ENCODE results near the gene CERK. TPM values are rescaled to one million over a fixed set of nuclear protein-coding genes. Genes with fewer than 3 reads are reported as not detected.

CERK gene
- total and polyA plus RNA-seq, 9 of the 15 experiments (the other 6 are each of a cell fraction or from before 2014, with no cell fraction given) = 1.1 to 14.9 (median 8.7) TPM

DNA sequence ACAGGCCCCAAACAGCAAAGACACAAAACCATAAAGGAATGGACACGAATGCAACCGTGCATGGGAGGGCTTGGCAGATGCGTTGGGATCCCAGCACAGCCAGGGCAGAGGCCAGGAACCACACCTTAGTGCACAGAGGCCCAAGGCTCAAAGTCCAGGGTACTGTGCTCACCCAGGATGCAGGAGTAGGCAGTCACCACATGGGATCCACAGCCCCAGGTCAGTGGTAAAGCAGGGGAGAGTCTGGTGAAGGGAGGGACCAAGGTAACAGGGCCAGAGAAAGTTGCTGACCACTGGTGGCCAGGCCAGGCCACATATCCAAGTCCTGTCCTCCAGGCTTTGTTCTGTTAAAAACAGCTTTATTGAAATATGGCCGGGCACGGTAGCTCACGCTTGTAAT lies 6.5 kb upstream of the CERK start (continued):
- no peak for TF ChIP-seq CAMTA2 (CRISPR knock-in tag; conservative IDR thresholded peaks at IDR 0.05)

DNA sequence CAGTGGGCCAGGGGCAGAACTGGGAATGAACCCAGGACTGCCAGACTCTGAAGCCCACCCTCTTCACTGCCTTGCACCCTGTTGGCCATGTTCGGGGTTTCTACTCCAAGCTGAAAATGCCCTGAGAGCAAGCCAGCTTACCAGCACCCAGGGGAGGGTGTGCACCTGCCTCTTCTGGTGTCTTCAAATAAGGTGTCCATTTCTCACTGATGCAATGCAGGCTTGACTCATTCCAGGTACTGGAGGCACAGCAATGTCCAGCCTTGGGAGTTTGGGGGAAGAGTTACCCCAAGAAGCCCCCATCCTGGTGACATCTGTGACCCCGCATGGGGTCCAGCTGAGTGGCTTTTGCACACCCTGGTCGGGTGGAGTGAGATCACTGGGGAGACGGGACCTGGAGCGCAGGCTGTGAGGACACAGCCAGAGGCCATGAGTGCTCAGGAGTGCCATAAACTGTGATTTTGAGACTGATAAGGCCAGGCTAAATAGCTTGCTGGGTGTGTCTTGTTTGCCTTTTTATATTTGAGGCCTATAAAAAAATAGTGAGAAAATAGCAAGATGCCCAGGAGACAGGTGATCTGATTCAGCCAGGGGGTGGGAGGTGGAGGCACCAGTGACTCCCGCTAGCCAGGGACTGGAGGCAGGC lies 4.6 kb upstream of the CERK start:
- TF ChIP-seq BDP1 (IDR thresholded peaks at IDR 0.05; ENCODE audit: insufficient read depth, insufficient read length) (no peak), TCF7L2 (IDR thresholded peaks at IDR 0.05; ENCODE audit: low read depth, low read length) (no peak), C11orf30 (IDR thresholded peaks at IDR 0.05; ENCODE audit: low read depth) (no peak), KLF6 (CRISPR knock-in tag; IDR thresholded peaks at IDR 0.05; ENCODE audit: borderline replicate concordance) (no peak), ZNF717 (CRISPR knock-in tag; IDR thresholded peaks at IDR 0.05) (no peak), YBX1 (IDR thresholded peaks at IDR 0.05) (no peak), NFXL1 (CRISPR knock-in tag; IDR thresholded peaks at IDR 0.05) (no peak), U2AF1 (optimal IDR thresholded peaks at IDR 0.05; ENCODE audit: low read depth, low read length) (no peak), ZNF766 (CRISPR knock-in tag; conservative IDR thresholded peaks at IDR 0.05) (no peak), ZNF75A (CRISPR knock-in tag; IDR thresholded peaks at IDR 0.05) (no peak)
- TF ChIP-seq, protein P1, sequence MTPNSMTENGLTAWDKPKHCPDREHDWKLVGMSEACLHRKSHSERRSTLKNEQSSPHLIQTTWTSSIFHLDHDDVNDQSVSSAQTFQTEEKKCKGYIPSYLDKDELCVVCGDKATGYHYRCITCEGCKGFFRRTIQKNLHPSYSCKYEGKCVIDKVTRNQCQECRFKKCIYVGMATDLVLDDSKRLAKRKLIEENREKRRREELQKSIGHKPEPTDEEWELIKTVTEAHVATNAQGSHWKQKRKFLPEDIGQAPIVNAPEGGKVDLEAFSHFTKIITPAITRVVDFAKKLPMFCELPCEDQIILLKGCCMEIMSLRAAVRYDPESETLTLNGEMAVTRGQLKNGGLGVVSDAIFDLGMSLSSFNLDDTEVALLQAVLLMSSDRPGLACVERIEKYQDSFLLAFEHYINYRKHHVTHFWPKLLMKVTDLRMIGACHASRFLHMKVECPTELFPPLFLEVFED (CRISPR knock-in tag; conservative IDR thresholded peaks at IDR 0.05) = no peak
- TF ChIP-seq, protein P2, sequence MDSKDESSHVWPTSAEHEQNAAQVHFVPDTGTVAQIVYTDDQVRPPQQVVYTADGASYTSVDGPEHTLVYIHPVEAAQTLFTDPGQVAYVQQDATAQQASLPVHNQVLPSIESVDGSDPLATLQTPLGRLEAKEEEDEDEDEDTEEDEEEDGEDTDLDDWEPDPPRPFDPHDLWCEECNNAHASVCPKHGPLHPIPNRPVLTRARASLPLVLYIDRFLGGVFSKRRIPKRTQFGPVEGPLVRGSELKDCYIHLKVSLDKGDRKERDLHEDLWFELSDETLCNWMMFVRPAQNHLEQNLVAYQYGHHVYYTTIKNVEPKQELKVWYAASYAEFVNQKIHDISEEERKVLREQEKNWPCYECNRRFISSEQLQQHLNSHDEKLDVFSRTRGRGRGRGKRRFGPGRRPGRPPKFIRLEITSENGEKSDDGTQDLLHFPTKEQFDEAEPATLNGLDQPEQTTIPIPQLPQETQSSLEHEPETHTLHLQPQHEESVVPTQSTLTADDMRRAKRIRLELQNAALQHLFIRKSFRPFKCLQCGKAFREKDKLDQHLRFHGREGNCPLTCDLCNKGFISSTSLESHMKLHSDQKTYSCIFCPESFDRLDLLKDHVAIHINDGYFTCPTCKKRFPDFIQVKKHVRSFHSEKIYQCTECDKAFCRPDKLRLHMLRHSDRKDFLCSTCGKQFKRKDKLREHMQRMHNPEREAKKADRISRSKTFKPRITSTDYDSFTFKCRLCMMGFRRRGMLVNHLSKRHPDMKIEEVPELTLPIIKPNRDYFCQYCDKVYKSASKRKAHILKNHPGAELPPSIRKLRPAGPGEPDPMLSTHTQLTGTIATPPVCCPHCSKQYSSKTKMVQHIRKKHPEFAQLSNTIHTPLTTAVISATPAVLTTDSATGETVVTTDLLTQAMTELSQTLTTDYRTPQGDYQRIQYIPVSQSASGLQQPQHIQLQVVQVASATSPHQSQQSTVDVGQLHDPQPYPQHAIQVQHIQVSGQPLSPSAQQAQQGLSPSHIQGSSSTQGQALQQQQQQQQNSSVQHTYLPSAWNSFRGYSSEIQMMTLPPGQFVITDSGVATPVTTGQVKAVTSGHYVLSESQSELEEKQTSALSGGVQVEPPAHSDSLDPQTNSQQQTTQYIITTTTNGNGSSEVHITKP (IDR thresholded peaks at IDR 0.05; ENCODE audit: partially characterized antibody) = no peak
- Histone ChIP-seq H3K4me1 (replicated peaks in 1 of 2; ENCODE audit: control insufficient read depth in 2 of 2, insufficient read depth in 2 of 2, low read length in 2 of 2) (peaks cover 5 to 20% of the 10 kb centered on the region in 2 experiments; a peak in 3 of 5 replicates), H3K27ac (ENCODE audit: extremely low read depth, low read depth, low read length) (no peak overlapping the region), H3K79me2 (ENCODE audit: control insufficient read depth, insufficient read depth, low read length) (no peaks in the 10 kb centered on the region), H3K36me3 (ENCODE audit: control insufficient read depth, insufficient read depth, low read length) (no peaks in the 10 kb centered on the region), H3K9me3 (replicated peaks; ENCODE audit: control insufficient read depth, insufficient read depth, low read depth, low read length) (no peaks in the 10 kb centered on the region), H4K20me1 (replicated peaks; ENCODE audit: control insufficient read depth, insufficient read depth, low read length) (no peaks in the 10 kb centered on the region), H3K27me3 (ENCODE audit: control insufficient read depth in 2 of 2, insufficient read depth in 2 of 2, low read length in 2 of 2) (peaks cover 0 to 5% of the 10 kb centered on the region in 2 experiments; a peak in 2 of 5 replicates), H3K4me3 (no peak overlapping the region), H3K4me2 (ENCODE audit: insufficient read depth, low read length) (no peak overlapping the region), H3K9ac (ENCODE audit: insufficient read depth in 1 of 2, low read depth in 2 of 2, low read length in 2 of 2) (no peak overlapping the region), H2AFZ (ENCODE audit: low read depth, low read length) (no peak overlapping the region), H3K9me1 (ENCODE audit: control insufficient read depth, insufficient read depth, low read length) (no peaks in the 10 kb centered on the region)
- no peak for FAIRE-seq
- in situ Hi-C loops (cut with MboI) (no loop called here), intact Hi-C loops (cut with micrococcal nuclease) (no loop called here)
- ATAC-seq = no peak
- no peak for DNase-seq (ENCODE audit: extremely low read depth in 1 of 4, low spot score in 3 of 4)
- no TSS peak for BruUV-seq (replicated peaks)
- CTCF ChIA-PET (ENCODE audit: low intra/inter-chr PET ratio) = no interaction called here
- WGBS (ENCODE audit: insufficient coverage, low coverage, missing lambda C conversion rate) = 53% methylated on average over 4 of the region's 6 CpGs
- POLR2A ChIA-PET = interaction anchor here (0.5 to 3.9 kb wide), 4 partner anchors 12 to 19 kb away, joined by 3 to 21 read pairs (median 3); partner anchors contain the start of gene TBC1D22A
